Gastroesophageal sphincter (tissue), 3 donors: Measurements from ENCODE around the gene LIN28B.

Source experiments
- CTCF ChIP-seq, 4 experiments: fragments of 200-600 bp in 2 of 4; fragments of 450-650 bp in 2 of 4; sonication (generic) in 1 of 4; IDR thresholded peaks; one replicate each; pipeline ENCODE4 v1.5.1; 2017 to 2019; ENCODE audit warnings: antibody characterized with exemption in 4 of 4, mild to moderate bottlenecking in 2 of 4, moderate library complexity in 2 of 4
- EP300 ChIP-seq: sonication (generic); formaldehyde crosslinking; IDR thresholded peaks from one replicate; pipeline ENCODE4 v1.6.1; 2017; ENCODE audit warnings: antibody characterized with exemption, mild to moderate bottlenecking
- POLR2A ChIP-seq, 2 donors: fragments of 450-650 bp; IDR thresholded peaks; one replicate each; pipeline ENCODE4 v1.6.1; 2017; ENCODE audit warnings: antibody characterized with exemption in 2 of 2, mild to moderate bottlenecking in 2 of 2, moderate library complexity in 1 of 2
- POLR2AphosphoS5 ChIP-seq: sonication (generic); formaldehyde crosslinking; IDR thresholded peaks from one replicate; pipeline ENCODE4 v1.6.1; 2017; ENCODE audit warnings: antibody characterized with exemption

GRCh38 chr6:104995989-104996617 lies 39.2 kb downstream of the LIN28B start:
- TF ChIP-seq CTCF (IDR thresholded peaks at IDR 0.05) (peak; percentile 6 to 52 (median 43)), EP300 (no peak), POLR2A (IDR thresholded peaks at IDR 0.05) (no peak), POLR2AphosphoS5 (peak; percentile 24)
